ENCODE results near the gene CTU1. TPM values are rescaled to one million over a fixed set of nuclear protein-coding genes. Genes with fewer than 3 reads are reported as not detected.

The CTU1 gene
- total and polyA plus RNA-seq, 2 of the 4 experiments (the other 2 are of a cell fraction): 2.0 to 3.3 TPM

- no TSS peak for BruUV-seq (replicated peaks)
- in situ Hi-C loops (cut with MboI; ENCODE audit: low sequenced_read_pairs) (no loop called here), dilution Hi-C loops (cut with HindIII; ENCODE audit: low sequenced_read_pairs, unreplicated experiment) (no loop called here), intact Hi-C loops (cut with micrococcal nuclease) (no loop called here)
- no peaks in the 10 kb centered on the region for H4K20me1 ChIP-seq (ENCODE audit: insufficient read depth, low read length)
- H2AK9ac ChIP-seq (replicated peaks; ENCODE audit: low read depth, low read length, poor library complexity): no peak overlapping the region
- H3K14ac ChIP-seq (replicated peaks; ENCODE audit: low read depth, low read length): no peak overlapping the region
- H2BK120ac ChIP-seq (ENCODE audit: low read depth, low read length): no peak overlapping the region
- H4K91ac ChIP-seq (ENCODE audit: insufficient read depth, low read depth, low read length): no peak overlapping the region
- ATAC-seq (ENCODE audit: low read depth): no peak; the same call in 1 of the 2 replicates
- H3K27ac ChIP-seq (ENCODE audit: insufficient read depth, low read length): no peak overlapping the region
- no peak overlapping the region for H2BK20ac ChIP-seq (ENCODE audit: low read depth, low read length)
- no peaks in the 10 kb centered on the region for H3K9me1 ChIP-seq (ENCODE audit: insufficient read depth, low read length)
- no peak overlapping the region for H4K8ac ChIP-seq (ENCODE audit: low read depth in 2 of 2, low read length in 2 of 2)
- no peak overlapping the region for H3K4ac ChIP-seq (ENCODE audit: low read depth, low read length)
- H3K79me1 ChIP-seq (ENCODE audit: low read depth in 1 of 2, low read length in 2 of 2): no peaks in the 10 kb centered on the region
- H3K18ac ChIP-seq (ENCODE audit: low read depth, low read length): no peak overlapping the region
- peak overlapping the region; percentile 14; the same call in 1 of the 2 replicates for H3K4me3 ChIP-seq (ENCODE audit: insufficient read depth, low read depth, low read length)
- H2BK5ac ChIP-seq (ENCODE audit: low read depth, low read length, poor library complexity, severe bottlenecking): no peak overlapping the region
- no peak overlapping the region for H2AK5ac ChIP-seq (ENCODE audit: low read depth, low read length)
- no peak overlapping the region for H4K5ac ChIP-seq (ENCODE audit: low read depth, low read length)
- peak overlapping the region; percentile 21; the same call in 1 of the 2 replicates for H3K4me2 ChIP-seq (ENCODE audit: low read depth, low read length)
- no peaks in the 10 kb centered on the region for H3K4me1 ChIP-seq (ENCODE audit: control insufficient read depth, insufficient read depth, low read length)
- H3K23ac ChIP-seq (ENCODE audit: low read depth, low read length): no peak overlapping the region
- H3K27me3 ChIP-seq (ENCODE audit: control insufficient read depth, insufficient read depth, low read length): no peaks in the 10 kb centered on the region
- no peak overlapping the region for H2BK15ac ChIP-seq (ENCODE audit: low read depth, low read length)
- peak overlapping the region; percentile 43 for H2AFZ ChIP-seq (replicated peaks; ENCODE audit: low read length, poor library complexity)
- WGBS, 2 experiments (ENCODE audit: extremely low coverage in 2 of 2, insufficient read length in 1 of 2): 0% methylated on average over 2 of the region's 25 CpGs; no CpG with 5 or more reads in 1 of the 2 experiments
- ChIA-PET CTCF (no interaction called here), POLR2A (ENCODE audit: unreplicated experiment) (no interaction called here)
- peaks cover 2% of the 10 kb centered on the region; the same call in 1 of the 2 replicates for H3K9me3 ChIP-seq (ENCODE audit: control insufficient read depth, insufficient read depth, low read length)
- TF ChIP-seq SMC3 (IDR thresholded peaks at IDR 0.05; ENCODE audit: low read depth, low read length): no peak
- no peak for TF ChIP-seq USF2 (IDR thresholded peaks at IDR 0.05; ENCODE audit: low read depth, low read length)
- no peak for TF ChIP-seq MAZ (IDR thresholded peaks at IDR 0.05; ENCODE audit: borderline replicate concordance, low read depth, low read length)
- no peak for TF ChIP-seq MAFK (IDR thresholded peaks at IDR 0.05; ENCODE audit: low read depth, low read length)
- TF ChIP-seq RAD21 (IDR thresholded peaks at IDR 0.05; ENCODE audit: low read length): no peak
- no peak for TF ChIP-seq FOS (IDR thresholded peaks at IDR 0.05; ENCODE audit: low read depth, low read length)
- TF ChIP-seq POLR2A (IDR thresholded peaks at IDR 0.05; ENCODE audit: low read depth, low read length): no peak
- no peak for TF ChIP-seq CEBPB (IDR thresholded peaks at IDR 0.05; ENCODE audit: low read depth, low read length)
- no peak for TF ChIP-seq CHD1 (IDR thresholded peaks at IDR 0.05; ENCODE audit: low read depth, low read length)
- no peak for TF ChIP-seq MXI1 (IDR thresholded peaks at IDR 0.05; ENCODE audit: borderline replicate concordance, low read depth, low read length)
- TF ChIP-seq RCOR1 (IDR thresholded peaks at IDR 0.05; ENCODE audit: insufficient replicate concordance, low read length): no peak
- TF ChIP-seq BHLHE40 (IDR thresholded peaks at IDR 0.05; ENCODE audit: low read depth, low read length): no peak
- TF ChIP-seq RFX5 (IDR thresholded peaks at IDR 0.05; ENCODE audit: low read depth, low read length): no peak
- no peak for TF ChIP-seq ELK1 (IDR thresholded peaks at IDR 0.05; ENCODE audit: borderline replicate concordance, low read depth, low read length)
- H3K56ac ChIP-seq (ENCODE audit: extremely low read depth, insufficient read depth, low read length): no peak overlapping the region
- H3K9ac ChIP-seq (ENCODE audit: low read depth, low read length): no peak overlapping the region
- DNase-seq: no peak
- no peaks in the 10 kb centered on the region for H3K36me3 ChIP-seq (ENCODE audit: control insufficient read depth, insufficient read depth, low read length)
Measured at GRCh38 chr19:51065221-51065960, 42.8 kb downstream of the CTU1 start.

Measured in IMR-90 (cell line).